Skeletal muscle satellite cell (primary cell): ENCODE measurements around the gene S100A3.
"Not testable (repeated sequence)": the region's sequence is repeated elsewhere in the genome, so short reads cannot be mapped to it uniquely, and the experiment has no call there.

Experiments
- H3K27me3 ChIP-seq: 2 replicates; pipeline ENCODE4 v1.7.0; 2013; ENCODE audit warnings: low read length; ENCODE audit not compliant: control insufficient read depth, insufficient read depth
- H3K36me3 ChIP-seq: 2 replicates; pipeline ENCODE4 v1.7.0; 2013; ENCODE audit warnings: mild to moderate bottlenecking, control low read depth, low read length; ENCODE audit not compliant: insufficient read depth
- H3K4me1 ChIP-seq: 2 replicates; pipeline ENCODE4 v1.7.0; 2013; ENCODE audit warnings: low read length; ENCODE audit not compliant: control insufficient read depth, insufficient read depth
- H3K4me2 ChIP-seq: 2 replicates; pipeline ENCODE4 v1.7.0; 2013; ENCODE audit warnings: mild to moderate bottlenecking, low read length
- H3K4me3 ChIP-seq: 2 replicates; pipeline ENCODE4 v1.7.0; 2013; ENCODE audit warnings: low read length
- H3K9ac ChIP-seq: 2 replicates; pipeline ENCODE4 v1.7.0; 2013; ENCODE audit warnings: mild to moderate bottlenecking, low read depth, low read length, moderate library complexity
- H3K9me3 ChIP-seq: replicated peaks from 2 replicates; pipeline ENCODE4 v1.7.0; 2013; ENCODE audit warnings: mild to moderate bottlenecking, control low read depth, low read length

Gene S100A3

GRCh38 chr1:153527683-153528040 is 21.4 kb downstream of the S100A3 start:
- no peaks in the 10 kb centered on the region for H3K9me3 ChIP-seq
- H3K4me3 ChIP-seq, result no peak overlapping the region
- no peak overlapping the region for H3K4me2 ChIP-seq
- H3K36me3 ChIP-seq, result no peaks in the 10 kb centered on the region
- peaks cover 15% of the 10 kb centered on the region for H3K4me1 ChIP-seq
- no peaks in the 10 kb centered on the region for H3K27me3 ChIP-seq
- H3K9ac ChIP-seq, result no peak overlapping the region

GRCh38 chr1:153527023-153527682 is 21.9 kb downstream of the S100A3 start:
- H3K27me3 ChIP-seq, result no peaks in the 10 kb centered on the region
- H3K4me3 ChIP-seq, result no peak overlapping the region
- H3K4me1 ChIP-seq, result peaks cover 10% of the 10 kb centered on the region
- H3K4me2 ChIP-seq, result no peak overlapping the region
- H3K36me3 ChIP-seq, result no peaks in the 10 kb centered on the region
- no peaks in the 10 kb centered on the region for H3K9me3 ChIP-seq
- no peak overlapping the region for H3K9ac ChIP-seq

DNA sequence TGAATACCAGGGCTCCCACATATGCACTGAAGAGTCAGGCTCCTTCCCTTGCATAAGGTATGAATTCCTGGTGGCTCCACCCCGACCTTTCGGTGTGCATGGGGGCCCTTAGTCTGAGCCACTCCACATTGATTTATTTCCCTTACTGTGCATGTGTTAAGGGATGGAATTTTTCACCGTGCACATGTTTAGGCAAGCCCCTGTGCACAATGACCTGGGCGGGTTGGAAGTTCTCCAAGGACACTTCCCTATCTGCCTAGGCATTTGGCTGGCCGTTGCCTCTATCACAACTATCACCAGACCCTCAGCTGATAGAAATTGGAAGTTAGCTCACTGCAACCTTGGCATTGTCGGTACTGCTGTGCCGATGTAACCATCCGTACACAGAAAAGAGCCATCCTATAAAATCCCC is 22.9 kb downstream of the S100A3 start:
- Histone ChIP-seq H3K4me1 (peaks cover 4% of the 10 kb centered on the region), H3K4me3 (no peak overlapping the region), H3K27me3 (no peaks in the 10 kb centered on the region), H3K4me2 (no peak overlapping the region), H3K9me3 (no peaks in the 10 kb centered on the region), H3K36me3 (no peaks in the 10 kb centered on the region), H3K9ac (no peak overlapping the region)

DNA sequence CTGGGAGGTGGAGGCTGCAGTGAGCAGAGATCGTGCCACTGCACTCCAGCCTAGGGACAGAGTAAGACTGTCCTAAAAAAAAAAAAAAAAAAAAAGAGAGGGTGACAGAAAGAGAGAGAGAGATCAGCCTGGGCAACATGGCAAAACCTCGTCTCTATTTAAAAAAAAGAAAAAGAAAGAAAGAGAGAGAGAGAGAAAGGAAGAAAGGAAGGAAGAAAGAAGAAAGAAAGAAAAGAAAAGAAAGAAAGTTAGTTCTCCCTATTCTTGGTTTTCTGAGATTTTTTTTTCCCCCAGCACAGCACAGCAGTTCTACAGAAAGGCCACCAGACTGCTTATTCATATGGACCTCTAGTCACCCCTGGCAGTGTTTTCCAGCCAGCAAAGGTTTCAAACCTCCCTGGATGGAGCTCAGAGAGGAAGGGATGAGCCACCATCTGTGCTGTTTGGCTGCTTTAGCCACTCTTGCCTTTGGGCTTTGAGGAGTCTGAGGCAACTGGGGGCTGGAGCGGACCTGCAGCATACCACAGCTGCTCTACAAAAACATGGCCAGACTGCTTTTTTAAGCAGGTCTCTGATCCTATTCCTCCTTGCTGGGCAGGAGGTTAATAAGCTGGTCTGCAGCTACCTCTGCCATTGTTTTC is 23.9 kb downstream of the S100A3 start:
- H3K4me3 ChIP-seq, result no peak overlapping the region
- H3K9ac ChIP-seq, result no peak overlapping the region
- no peaks in the 10 kb centered on the region for H3K9me3 ChIP-seq
- H3K27me3 ChIP-seq, result no peaks in the 10 kb centered on the region
- peaks cover 4% of the 10 kb centered on the region for H3K4me1 ChIP-seq
- H3K36me3 ChIP-seq, result no peaks in the 10 kb centered on the region
- H3K4me2 ChIP-seq, result no peak overlapping the region

DNA sequence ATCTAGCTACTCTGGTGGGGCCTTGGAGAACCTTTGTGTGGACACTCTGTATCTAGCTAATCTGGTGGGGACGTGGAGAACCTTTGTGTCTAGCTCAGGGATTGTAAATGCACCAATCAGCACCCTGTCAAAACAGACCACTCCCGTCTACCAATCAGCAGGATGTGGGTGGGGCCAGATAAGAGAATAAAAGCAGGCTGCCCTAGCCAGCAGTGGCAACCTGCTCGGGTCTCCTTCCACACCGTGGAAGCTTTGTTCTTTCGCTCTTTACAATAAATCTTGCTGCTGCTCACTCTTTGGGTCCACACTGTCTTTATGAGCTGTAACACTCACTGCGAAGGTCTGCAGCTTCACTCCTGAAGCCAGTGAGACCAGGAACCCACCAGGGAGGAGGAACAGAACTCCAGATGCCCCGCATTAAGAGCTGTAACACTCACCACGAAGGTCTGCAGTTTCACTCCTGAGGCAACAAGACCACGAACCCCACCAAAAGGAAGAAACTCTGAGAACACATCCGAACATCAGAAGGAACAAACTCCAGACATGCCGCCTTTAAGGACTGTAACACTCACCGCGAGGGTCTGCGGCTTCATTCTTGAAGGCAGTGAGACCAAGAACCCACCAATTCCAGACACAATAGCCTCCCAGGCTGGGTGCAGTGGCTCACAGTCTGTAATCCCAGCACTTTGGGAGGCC is 26.6 kb downstream of the S100A3 start:
- not testable (repeated sequence) for H3K9ac ChIP-seq, H3K4me3 ChIP-seq, H3K4me2 ChIP-seq, H3K36me3 ChIP-seq, H3K9me3 ChIP-seq, H3K4me1 ChIP-seq, H3K27me3 ChIP-seq

GRCh38 chr1:153521808-153522207 is 27.2 kb downstream of the S100A3 start:
- H3K9me3 ChIP-seq, H3K9ac ChIP-seq, H3K4me2 ChIP-seq, H3K36me3 ChIP-seq, H3K27me3 ChIP-seq, H3K4me3 ChIP-seq, H3K4me1 ChIP-seq: not testable (repeated sequence)

DNA sequence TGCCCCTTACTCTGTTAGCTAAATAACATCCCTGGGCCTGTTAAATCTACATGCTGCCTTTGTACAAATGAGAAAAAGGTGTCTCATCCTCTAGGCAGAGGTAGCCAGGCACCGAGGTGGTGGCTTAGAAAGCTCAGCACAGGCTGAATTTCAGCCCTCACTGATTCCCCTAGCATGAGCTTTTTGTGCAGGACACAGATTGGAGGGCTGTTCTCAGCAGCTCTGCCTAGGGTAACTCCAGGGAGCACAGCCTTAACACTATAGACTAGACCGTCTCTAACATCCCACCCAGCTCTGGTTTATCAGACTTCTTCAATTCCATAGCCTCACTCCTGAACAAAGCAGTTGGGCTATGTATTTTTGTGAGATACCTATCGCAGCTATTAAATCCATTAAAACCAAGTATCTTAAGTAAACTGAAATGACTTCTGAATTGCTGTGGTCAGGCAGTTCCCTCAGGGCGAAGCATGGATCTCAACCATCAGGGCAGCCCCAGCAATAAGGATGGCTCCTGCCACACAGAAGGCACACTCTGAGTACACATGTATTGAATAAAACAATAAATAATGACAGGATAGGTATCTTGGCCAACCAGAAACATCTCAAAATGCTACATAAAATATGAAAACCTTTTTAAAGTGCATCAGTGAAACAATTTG is 28.1 kb downstream of the S100A3 start:
- Histone ChIP-seq H3K36me3 (no peaks in the 10 kb centered on the region), H3K27me3 (no peaks in the 10 kb centered on the region), H3K4me1 (peaks cover 4% of the 10 kb centered on the region), H3K9me3 (no peaks in the 10 kb centered on the region), H3K4me3 (no peak overlapping the region), H3K9ac (no peak overlapping the region), H3K4me2 (no peak overlapping the region)

GRCh38 chr1:153520137-153520691 is 28.8 kb downstream of the S100A3 start:
- H3K9ac ChIP-seq, H3K4me1 ChIP-seq, H3K9me3 ChIP-seq, H3K4me3 ChIP-seq, H3K27me3 ChIP-seq, H3K4me2 ChIP-seq, H3K36me3 ChIP-seq: not testable (repeated sequence)

- H3K4me3 ChIP-seq, result no peak overlapping the region
These were observed 29.8 kb downstream of the S100A3 start for GRCh38 chr1:153519242-153519641.

DNA sequence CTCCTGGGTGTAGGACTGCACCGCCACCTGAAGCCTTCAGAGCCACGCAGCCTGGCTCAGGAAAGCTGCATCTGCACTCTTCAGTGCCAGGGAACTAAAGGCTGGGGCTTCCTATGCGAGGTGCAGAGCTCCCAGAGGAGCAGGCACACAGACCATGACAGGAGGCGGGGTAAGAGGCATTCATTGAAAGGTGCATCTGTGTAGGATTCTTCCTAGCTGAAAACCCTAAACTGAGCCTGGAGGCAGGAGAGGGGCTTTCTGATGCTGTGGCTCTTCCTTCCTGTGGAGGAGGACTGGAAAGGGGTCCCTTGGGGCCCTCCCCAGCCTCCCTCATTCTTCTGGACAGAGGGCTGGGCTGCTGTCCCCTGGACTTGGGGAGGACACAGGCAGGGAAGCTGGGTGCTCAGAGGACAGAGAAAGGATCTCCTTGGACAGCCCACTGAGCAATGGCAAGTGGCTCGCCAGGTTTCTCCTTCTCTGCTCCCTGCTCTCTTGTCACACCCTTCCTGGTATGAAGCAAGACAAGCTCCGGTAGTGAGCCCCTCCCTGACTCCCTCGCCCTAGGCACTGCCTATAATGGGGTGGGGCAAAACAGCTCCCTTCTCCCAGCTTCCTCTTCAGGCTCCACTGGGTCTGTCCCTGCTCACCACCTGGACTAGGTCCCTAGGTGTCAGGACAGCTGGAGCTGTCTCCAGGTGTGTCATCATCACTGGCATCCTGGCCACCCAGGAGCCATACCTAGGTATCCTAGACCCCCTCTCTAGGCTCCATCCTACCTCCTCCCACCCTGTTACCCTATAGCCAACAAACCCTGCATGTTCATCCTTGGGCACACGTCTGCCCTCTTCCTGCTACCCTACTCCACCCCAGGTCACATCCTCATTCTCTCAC is 33.3 kb downstream of the S100A3 start:
- no peak overlapping the region for H3K9ac ChIP-seq
- no peak overlapping the region for H3K4me3 ChIP-seq
- H3K27me3 ChIP-seq, result no peaks in the 10 kb centered on the region
- H3K9me3 ChIP-seq, result no peaks in the 10 kb centered on the region
- H3K4me1 ChIP-seq, result peaks cover 3% of the 10 kb centered on the region
- no peaks in the 10 kb centered on the region for H3K36me3 ChIP-seq
- no peak overlapping the region for H3K4me2 ChIP-seq

More at GRCh38 chr1:153519242-153519641, 29.8 kb downstream of the S100A3 start:
- Histone ChIP-seq H3K4me1 (no peaks in the 10 kb centered on the region), H3K36me3 (no peaks in the 10 kb centered on the region), H3K9ac (no peak overlapping the region), H3K4me2 (no peak overlapping the region), H3K27me3 (no peaks in the 10 kb centered on the region), H3K9me3 (no peaks in the 10 kb centered on the region)

DNA sequence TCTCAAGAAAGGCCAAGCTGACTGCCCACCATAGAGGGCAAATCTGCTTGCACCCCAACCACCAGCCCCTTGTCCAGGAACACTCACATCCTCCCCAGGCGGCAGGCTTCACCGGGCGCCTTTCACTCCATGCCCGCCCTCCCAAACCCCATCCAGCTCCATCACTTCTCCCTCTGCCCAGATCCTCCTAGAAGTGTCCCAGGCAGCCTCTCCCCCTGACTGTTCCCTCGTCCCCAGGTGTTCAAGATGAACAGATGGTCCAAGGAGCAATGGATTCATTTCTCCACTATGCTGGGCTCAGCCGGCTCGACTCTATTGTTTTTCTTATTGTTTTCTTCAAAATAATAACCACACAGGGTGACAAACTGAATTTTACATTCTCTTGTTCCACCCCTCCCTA is 35.4 kb downstream of the S100A3 start:
- H3K36me3 ChIP-seq, result no peaks in the 10 kb centered on the region
- H3K9me3 ChIP-seq, result no peaks in the 10 kb centered on the region
- H3K4me1 ChIP-seq, result peaks cover 3% of the 10 kb centered on the region
- no peaks in the 10 kb centered on the region for H3K27me3 ChIP-seq
- H3K4me3 ChIP-seq, result no peak overlapping the region
- no peak overlapping the region for H3K9ac ChIP-seq
- H3K4me2 ChIP-seq, result no peak overlapping the region
